HepG2 (cell line): Measurements from ENCODE around the gene MLN. TPM values are rescaled to one million over a fixed set of nuclear protein-coding genes. Genes with fewer than 3 reads are reported as not detected.

Source experiments
- DNMT1 ChIP-seq: sonication (generic); formaldehyde crosslinking; IDR thresholded peaks from 2 replicates; pipeline ENCODE4 v1.5.1; 2020; ENCODE audit warnings: mild to moderate bottlenecking, missing genetic modification reagents
- DR1 ChIP-seq: sonication (generic); formaldehyde crosslinking; IDR thresholded peaks from 2 replicates; pipeline ENCODE4 v1.8.0; 2021; ENCODE audit warnings: mild to moderate bottlenecking, missing genetic modification reagents, inconsistent platforms
- GATAD2A ChIP-seq: IDR thresholded peaks from 2 replicates; pipeline ENCODE4 v1.6.1; 2016
- ONECUT2 ChIP-seq: sonication (generic); formaldehyde crosslinking; IDR thresholded peaks from 2 replicates; pipeline ENCODE4 v1.4.0; 2020; ENCODE audit warnings: missing genetic modification reagents
- TOE1 ChIP-seq: sonication (generic); formaldehyde crosslinking; IDR thresholded peaks from 2 replicates; pipeline ENCODE4 v1.4.0; 2020; ENCODE audit warnings: mild to moderate bottlenecking, missing genetic modification reagents
- XBP1 ChIP-seq: sonication (generic); formaldehyde crosslinking; IDR thresholded peaks from 2 replicates; pipeline ENCODE4 v1.5.0; 2020; ENCODE audit warnings: missing genetic modification reagents
- ZBTB1 ChIP-seq: sonication (generic); formaldehyde crosslinking; IDR thresholded peaks from 2 replicates; pipeline ENCODE4 v1.4.0; 2020; ENCODE audit warnings: missing genetic modification reagents, borderline replicate concordance
- ZEB1 ChIP-seq: IDR thresholded peaks from 2 replicates; pipeline ENCODE4 v1.6.1; 2012; ENCODE audit warnings: mild to moderate bottlenecking, low read depth, inconsistent platforms; ENCODE audit not compliant: insufficient replicate concordance
- ZNF264 ChIP-seq: sonication (generic); formaldehyde crosslinking; IDR thresholded peaks from 2 replicates; pipeline ENCODE4 v1.4.0; 2020; ENCODE audit warnings: missing genetic modification reagents
- ZNF337 ChIP-seq: sonication (generic); formaldehyde crosslinking; IDR thresholded peaks from 2 replicates; pipeline ENCODE4 v1.5.1; 2020; ENCODE audit warnings: missing genetic modification reagents, low read depth, mild to moderate bottlenecking, borderline replicate concordance
- ZNF616 ChIP-seq: sonication (generic); formaldehyde crosslinking; IDR thresholded peaks from 2 replicates; pipeline ENCODE4 v1.5.0; 2020; ENCODE audit warnings: low read depth, mild to moderate bottlenecking, missing genetic modification reagents
- ZNF841 ChIP-seq: sonication (generic); formaldehyde crosslinking; IDR thresholded peaks from 2 replicates; pipeline ENCODE4 v1.8.1; 2023; ENCODE audit warnings: missing genetic modification reagents, borderline replicate concordance
- polyA plus RNA-seq, 8 experiments: library from polyadenylated mRNA; depleted of rRNA in 3 of 8; stranded (reverse) in 7 of 8; unstranded in 1 of 8; fragments of >200 nt; fragmentation: Illumina TruSeq in 4 of 8; extraction: Trizol in 4 of 8; gene quantifications; 2 replicates each; pipeline versions ENCODE4 v1.2.1 to v1.2.3, GENCODE V29; 2011 to 2016; ENCODE audit warnings: low read depth in 4 of 8, missing spikeins in 1 of 8, mixed read lengths in 1 of 8; ENCODE audit not compliant: insufficient read depth in 1 of 8
- total RNA-seq, 5 experiments: library from RNA; depleted of rRNA; stranded (reverse); fragments of >200 nt; fragmentation: Illumina TruSeq; extraction: Trizol; gene quantifications; 2 replicates each; pipeline ENCODE4 v1.2.3, GENCODE V29; 2016; ENCODE audit warnings: low read depth in 1 of 5
- TF ChIP-seq, protein P1 (sequence below): sonication (generic); formaldehyde crosslinking; IDR thresholded peaks from 2 replicates; pipeline ENCODE4 v1.8.1; 2023; ENCODE audit warnings: missing genetic modification reagents, mild to moderate bottlenecking, borderline replicate concordance
- TF ChIP-seq, protein P2 (sequence below): sonication (generic); formaldehyde crosslinking; IDR thresholded peaks from 2 replicates; pipeline ENCODE4 v1.5.0; 2020; ENCODE audit warnings: missing genetic modification reagents
- TF ChIP-seq, protein P3 (sequence below): IDR thresholded peaks from 2 replicates; pipeline ENCODE4 v1.6.1; 2016; ENCODE audit warnings: mild to moderate bottlenecking
- TF ChIP-seq, protein P4 (sequence below): IDR thresholded peaks from 2 replicates; pipeline ENCODE4 v1.6.1; 2016; ENCODE audit warnings: low read depth, control low read depth
- TF ChIP-seq, protein P5 (sequence below): sonication (generic); formaldehyde crosslinking; IDR thresholded peaks from 2 replicates; pipeline ENCODE4 v1.8.0; 2022; ENCODE audit warnings: mild to moderate bottlenecking, missing genetic modification reagents
- TF ChIP-seq, protein P6 (sequence below): sonication (generic); formaldehyde crosslinking; IDR thresholded peaks from 2 replicates; pipeline ENCODE4 v1.4.0; 2020; ENCODE audit warnings: mild to moderate bottlenecking, missing genetic modification reagents
- TF ChIP-seq, protein P7 (sequence below): sonication (generic); formaldehyde crosslinking; IDR thresholded peaks from 2 replicates; pipeline ENCODE4 v1.4.0; 2020; ENCODE audit warnings: mild to moderate bottlenecking, missing genetic modification reagents

MLN gene
- total and polyA plus RNA-seq, 2 of the 13 experiments (the other 11 are each of a cell fraction or from before 2014, with no cell fraction given), result not detected

DNA sequence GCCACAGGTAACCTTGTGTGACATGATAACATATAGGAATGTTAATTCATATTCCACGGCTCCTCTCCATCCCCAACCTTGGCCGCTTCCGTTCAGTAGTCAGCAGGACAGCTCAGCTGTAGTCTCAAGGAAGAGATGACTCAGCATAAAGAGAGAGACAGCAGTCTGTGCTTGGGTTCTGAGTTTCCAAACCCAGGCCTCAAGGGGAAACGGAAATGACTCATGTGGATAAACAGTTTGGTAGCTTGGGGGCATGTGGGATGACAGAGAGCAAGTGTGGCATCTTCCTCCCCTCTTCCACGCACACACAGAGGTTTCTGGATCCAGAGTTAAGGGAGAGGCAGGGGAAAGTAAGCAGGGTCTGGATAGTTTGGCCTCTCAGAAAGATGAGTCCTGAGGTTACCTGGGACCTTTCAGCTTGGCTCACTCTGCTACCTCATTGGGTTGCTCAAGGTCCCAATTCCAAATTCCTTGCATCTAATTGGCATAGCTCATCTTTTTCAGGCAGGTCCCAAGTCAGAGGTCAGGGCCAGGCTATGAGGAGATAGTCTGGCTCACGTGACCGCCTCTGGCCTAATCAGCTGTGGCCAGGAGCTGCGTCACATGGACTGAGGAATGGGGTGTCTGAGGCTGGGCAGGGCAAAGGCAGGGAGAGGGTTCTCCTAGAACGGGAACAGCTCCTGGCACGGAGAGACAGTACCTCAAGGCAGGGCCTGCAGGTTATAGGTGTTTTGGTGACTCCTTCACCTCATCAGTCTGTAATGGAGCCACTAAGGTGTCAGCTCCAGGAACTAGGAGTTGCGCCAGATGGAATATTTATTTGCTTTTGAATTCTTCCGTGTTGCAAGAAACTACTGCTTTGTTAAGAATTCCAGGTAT lies 36.5 kb upstream of the MLN start (continued):
- TF ChIP-seq ZNF616 (CRISPR knock-in tag) (no peak), ZBTB1 (no peak), ZNF841 (no peak), DNMT1 (CRISPR knock-in tag) (no peak), ZEB1 (no peak), GATAD2A (CRISPR knock-in tag) (peak; percentile 93), XBP1 (CRISPR knock-in tag) (peak; percentile 86; the same call in 1 of the 2 replicates), ZNF337 (CRISPR knock-in tag) (no peak), ONECUT2 (no peak), ZNF264 (CRISPR knock-in tag) (no peak), DR1 (CRISPR knock-in tag) (no peak), TOE1 (CRISPR knock-in tag) (no peak)
- TF ChIP-seq, protein P1, sequence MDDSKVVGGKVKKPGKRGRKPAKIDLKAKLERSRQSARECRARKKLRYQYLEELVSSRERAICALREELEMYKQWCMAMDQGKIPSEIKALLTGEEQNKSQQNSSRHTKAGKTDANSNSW (CRISPR knock-in tag), result no peak
- TF ChIP-seq, protein P2, sequence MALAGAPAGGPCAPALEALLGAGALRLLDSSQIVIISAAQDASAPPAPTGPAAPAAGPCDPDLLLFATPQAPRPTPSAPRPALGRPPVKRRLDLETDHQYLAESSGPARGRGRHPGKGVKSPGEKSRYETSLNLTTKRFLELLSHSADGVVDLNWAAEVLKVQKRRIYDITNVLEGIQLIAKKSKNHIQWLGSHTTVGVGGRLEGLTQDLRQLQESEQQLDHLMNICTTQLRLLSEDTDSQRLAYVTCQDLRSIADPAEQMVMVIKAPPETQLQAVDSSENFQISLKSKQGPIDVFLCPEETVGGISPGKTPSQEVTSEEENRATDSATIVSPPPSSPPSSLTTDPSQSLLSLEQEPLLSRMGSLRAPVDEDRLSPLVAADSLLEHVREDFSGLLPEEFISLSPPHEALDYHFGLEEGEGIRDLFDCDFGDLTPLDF (CRISPR knock-in tag), result no peak
- TF ChIP-seq, protein P3, sequence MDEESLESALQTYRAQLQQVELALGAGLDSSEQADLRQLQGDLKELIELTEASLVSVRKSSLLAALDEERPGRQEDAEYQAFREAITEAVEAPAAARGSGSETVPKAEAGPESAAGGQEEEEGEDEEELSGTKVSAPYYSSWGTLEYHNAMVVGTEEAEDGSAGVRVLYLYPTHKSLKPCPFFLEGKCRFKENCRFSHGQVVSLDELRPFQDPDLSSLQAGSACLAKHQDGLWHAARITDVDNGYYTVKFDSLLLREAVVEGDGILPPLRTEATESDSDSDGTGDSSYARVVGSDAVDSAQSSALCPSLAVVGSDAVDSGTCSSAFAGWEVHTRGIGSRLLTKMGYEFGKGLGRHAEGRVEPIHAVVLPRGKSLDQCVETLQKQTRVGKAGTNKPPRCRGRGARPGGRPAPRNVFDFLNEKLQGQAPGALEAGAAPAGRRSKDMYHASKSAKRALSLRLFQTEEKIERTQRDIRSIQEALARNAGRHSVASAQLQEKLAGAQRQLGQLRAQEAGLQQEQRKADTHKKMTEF, result peak; percentile 91
- TF ChIP-seq, protein P4, sequence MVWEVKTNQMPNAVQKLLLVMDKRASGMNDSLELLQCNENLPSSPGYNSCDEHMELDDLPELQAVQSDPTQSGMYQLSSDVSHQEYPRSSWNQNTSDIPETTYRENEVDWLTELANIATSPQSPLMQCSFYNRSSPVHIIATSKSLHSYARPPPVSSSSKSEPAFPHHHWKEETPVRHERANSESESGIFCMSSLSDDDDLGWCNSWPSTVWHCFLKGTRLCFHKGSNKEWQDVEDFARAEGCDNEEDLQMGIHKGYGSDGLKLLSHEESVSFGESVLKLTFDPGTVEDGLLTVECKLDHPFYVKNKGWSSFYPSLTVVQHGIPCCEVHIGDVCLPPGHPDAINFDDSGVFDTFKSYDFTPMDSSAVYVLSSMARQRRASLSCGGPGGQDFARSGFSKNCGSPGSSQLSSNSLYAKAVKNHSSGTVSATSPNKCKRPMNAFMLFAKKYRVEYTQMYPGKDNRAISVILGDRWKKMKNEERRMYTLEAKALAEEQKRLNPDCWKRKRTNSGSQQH (CRISPR knock-in tag), result 0 out of 2 replicates have a peak, but pooled peaks have one; percentile 17
- TF ChIP-seq, protein P5, sequence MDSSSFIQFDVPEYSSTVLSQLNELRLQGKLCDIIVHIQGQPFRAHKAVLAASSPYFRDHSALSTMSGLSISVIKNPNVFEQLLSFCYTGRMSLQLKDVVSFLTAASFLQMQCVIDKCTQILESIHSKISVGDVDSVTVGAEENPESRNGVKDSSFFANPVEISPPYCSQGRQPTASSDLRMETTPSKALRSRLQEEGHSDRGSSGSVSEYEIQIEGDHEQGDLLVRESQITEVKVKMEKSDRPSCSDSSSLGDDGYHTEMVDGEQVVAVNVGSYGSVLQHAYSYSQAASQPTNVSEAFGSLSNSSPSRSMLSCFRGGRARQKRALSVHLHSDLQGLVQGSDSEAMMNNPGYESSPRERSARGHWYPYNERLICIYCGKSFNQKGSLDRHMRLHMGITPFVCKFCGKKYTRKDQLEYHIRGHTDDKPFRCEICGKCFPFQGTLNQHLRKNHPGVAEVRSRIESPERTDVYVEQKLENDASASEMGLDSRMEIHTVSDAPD (CRISPR knock-in tag), result peak; percentile 78; the same call in 1 of the 2 replicates
- TF ChIP-seq, protein P6, sequence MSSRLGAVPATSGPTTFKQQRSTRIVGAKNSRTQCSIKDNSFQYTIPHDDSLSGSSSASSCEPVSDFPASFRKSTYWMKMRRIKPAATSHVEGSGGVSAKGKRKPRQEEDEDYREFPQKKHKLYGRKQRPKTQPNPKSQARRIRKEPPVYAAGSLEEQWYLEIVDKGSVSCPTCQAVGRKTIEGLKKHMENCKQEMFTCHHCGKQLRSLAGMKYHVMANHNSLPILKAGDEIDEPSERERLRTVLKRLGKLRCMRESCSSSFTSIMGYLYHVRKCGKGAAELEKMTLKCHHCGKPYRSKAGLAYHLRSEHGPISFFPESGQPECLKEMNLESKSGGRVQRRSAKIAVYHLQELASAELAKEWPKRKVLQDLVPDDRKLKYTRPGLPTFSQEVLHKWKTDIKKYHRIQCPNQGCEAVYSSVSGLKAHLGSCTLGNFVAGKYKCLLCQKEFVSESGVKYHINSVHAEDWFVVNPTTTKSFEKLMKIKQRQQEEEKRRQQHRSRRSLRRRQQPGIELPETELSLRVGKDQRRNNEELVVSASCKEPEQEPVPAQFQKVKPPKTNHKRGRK, result no peak
- TF ChIP-seq, protein P7, sequence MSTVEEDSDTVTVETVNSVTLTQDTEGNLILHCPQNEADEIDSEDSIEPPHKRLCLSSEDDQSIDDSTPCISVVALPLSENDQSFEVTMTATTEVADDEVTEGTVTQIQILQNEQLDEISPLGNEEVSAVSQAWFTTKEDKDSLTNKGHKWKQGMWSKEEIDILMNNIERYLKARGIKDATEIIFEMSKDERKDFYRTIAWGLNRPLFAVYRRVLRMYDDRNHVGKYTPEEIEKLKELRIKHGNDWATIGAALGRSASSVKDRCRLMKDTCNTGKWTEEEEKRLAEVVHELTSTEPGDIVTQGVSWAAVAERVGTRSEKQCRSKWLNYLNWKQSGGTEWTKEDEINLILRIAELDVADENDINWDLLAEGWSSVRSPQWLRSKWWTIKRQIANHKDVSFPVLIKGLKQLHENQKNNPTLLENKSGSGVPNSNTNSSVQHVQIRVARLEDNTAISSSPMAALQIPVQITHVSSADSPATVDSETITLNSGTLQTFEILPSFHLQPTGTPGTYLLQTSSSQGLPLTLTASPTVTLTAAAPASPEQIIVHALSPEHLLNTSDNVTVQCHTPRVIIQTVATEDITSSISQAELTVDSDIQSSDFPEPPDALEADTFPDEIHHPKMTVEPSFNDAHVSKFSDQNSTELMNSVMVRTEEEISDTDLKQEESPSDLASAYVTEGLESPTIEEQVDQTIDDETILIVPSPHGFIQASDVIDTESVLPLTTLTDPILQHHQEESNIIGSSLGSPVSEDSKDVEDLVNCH, result no peak
